H9 (cell line): ENCODE data around the gene NKX3-2. TPM values are rescaled to one million over a fixed set of nuclear protein-coding genes. Genes with fewer than 3 reads are reported as not detected.

Source experiments
- DNase-seq: peaks from one replicate; pipeline ENCODE4 v3.0.0-alpha.2; 2017
- H2AFZ ChIP-seq: one replicate; pipeline ENCODE4 v1.6.1; 2013; ENCODE audit warnings: mild to moderate bottlenecking, low read length, control low read depth, moderate library complexity
- H2AK5ac ChIP-seq: 2 replicates; pipeline ENCODE4 v1.6.1; 2013; ENCODE audit warnings: low read length, control low read depth, mixed read lengths; ENCODE audit not compliant: insufficient read length
- H2BK120ac ChIP-seq: one replicate; pipeline ENCODE4 v1.6.1; 2013; ENCODE audit warnings: low read depth, mild to moderate bottlenecking, low read length, control low read depth, inconsistent platforms; ENCODE audit not compliant: poor library complexity, severe bottlenecking
- H2BK12ac ChIP-seq: 2 replicates; pipeline ENCODE4 v1.6.1; 2013; ENCODE audit warnings: low read length, control low read depth, mixed read lengths, low read depth; ENCODE audit not compliant: insufficient read length
- H2BK15ac ChIP-seq: 2 replicates; pipeline ENCODE4 v1.6.1; 2013; ENCODE audit warnings: low read depth, low read length, control low read depth
- H2BK20ac ChIP-seq: one replicate; pipeline ENCODE4 v1.6.1; 2013; ENCODE audit warnings: low read depth, mild to moderate bottlenecking, low read length, control low read depth, inconsistent platforms; ENCODE audit not compliant: poor library complexity, severe bottlenecking
- H2BK5ac ChIP-seq: 2 replicates; pipeline ENCODE4 v1.6.1; 2013; ENCODE audit warnings: low read length, control low read depth, mixed read lengths; ENCODE audit not compliant: insufficient read length
- H3K14ac ChIP-seq: 2 replicates; pipeline ENCODE4 v1.6.1; 2013; ENCODE audit warnings: low read length, control low read depth; ENCODE audit not compliant: insufficient read depth
- H3K18ac ChIP-seq: 2 replicates; pipeline ENCODE4 v1.6.1; 2013; ENCODE audit warnings: low read depth, mild to moderate bottlenecking, mixed read lengths, low read length, control low read depth; ENCODE audit not compliant: insufficient read length
- H3K23ac ChIP-seq: 2 replicates; pipeline ENCODE4 v1.6.1; 2013; ENCODE audit warnings: low read length, control low read depth, mixed read lengths, low read depth; ENCODE audit not compliant: insufficient read length
- H3K23me2 ChIP-seq: 2 replicates; pipeline ENCODE4 v1.6.1; 2013; ENCODE audit warnings: low read depth, mild to moderate bottlenecking, mixed read lengths, low read length, control low read depth; ENCODE audit not compliant: insufficient read length, poor library complexity, severe bottlenecking
- H3K27ac ChIP-seq: 2 replicates; pipeline ENCODE4 v1.5.1; 2013; ENCODE audit warnings: low read length, control low read depth, mixed read lengths, low read depth; ENCODE audit not compliant: insufficient read length
- H3K27me3 ChIP-seq: 2 replicates; pipeline ENCODE4 v1.6.1; 2013; ENCODE audit warnings: low read length, control low read depth, inconsistent platforms; ENCODE audit not compliant: insufficient read depth
- H3K4ac ChIP-seq: 2 replicates; pipeline ENCODE4 v1.6.1; 2013; ENCODE audit warnings: low read depth, mild to moderate bottlenecking, control low read depth, inconsistent platforms, low read length, moderate library complexity
- H3K4me1 ChIP-seq: 2 replicates; pipeline ENCODE4 v1.6.1; 2013; ENCODE audit warnings: low read length, control low read depth, inconsistent platforms; ENCODE audit not compliant: insufficient read depth
- H3K4me2 ChIP-seq: 2 replicates; pipeline ENCODE4 v1.6.1; 2013; ENCODE audit warnings: low read length, control low read depth, mixed read lengths; ENCODE audit not compliant: insufficient read length, insufficient read depth
- H3K56ac ChIP-seq: 2 replicates; pipeline ENCODE4 v1.6.1; 2013; ENCODE audit warnings: low read depth, mild to moderate bottlenecking, mixed read lengths, low read length, control low read depth; ENCODE audit not compliant: insufficient read length
- H3K79me1 ChIP-seq: 2 replicates; pipeline ENCODE4 v1.6.1; 2013; ENCODE audit warnings: low read depth, mild to moderate bottlenecking, moderate library complexity, low read length, control low read depth, inconsistent platforms; ENCODE audit not compliant: insufficient read depth, poor library complexity, severe bottlenecking
- H3K79me2 ChIP-seq: 2 replicates; pipeline ENCODE4 v1.6.1; 2013; ENCODE audit warnings: low read length, control low read depth, inconsistent platforms; ENCODE audit not compliant: insufficient read depth
- H3K9ac ChIP-seq: 2 replicates; pipeline ENCODE4 v1.6.1; 2013; ENCODE audit warnings: low read length, control low read depth, mixed read lengths; ENCODE audit not compliant: insufficient read length; ENCODE audit errors: extremely low read depth
- H3K9me3 ChIP-seq: one replicate; pipeline ENCODE4 v1.6.1; 2013; ENCODE audit warnings: low read depth, low read length, inconsistent platforms; ENCODE audit not compliant: control insufficient read depth
- H3T11ph ChIP-seq: one replicate; pipeline ENCODE4 v1.6.1; 2013; ENCODE audit warnings: mild to moderate bottlenecking, low read length, control low read depth, inconsistent platforms
- H4K20me1 ChIP-seq: one replicate; pipeline ENCODE4 v1.6.1; 2013; ENCODE audit not compliant: control insufficient read depth, insufficient read length, insufficient read depth
- H4K5ac ChIP-seq: 2 replicates; pipeline ENCODE4 v1.6.1; 2013; ENCODE audit warnings: low read depth, mild to moderate bottlenecking, mixed read lengths, low read length, control low read depth; ENCODE audit not compliant: insufficient read length
- H4K8ac ChIP-seq: replicated peaks from 2 replicates; pipeline ENCODE4 v1.6.1; 2013; ENCODE audit warnings: low read length, control low read depth, mixed read lengths, low read depth; ENCODE audit not compliant: insufficient read length
- H4K91ac ChIP-seq: 2 replicates; pipeline ENCODE4 v1.6.1; 2013; ENCODE audit warnings: low read depth, mild to moderate bottlenecking, moderate library complexity, mixed read lengths, low read length, control low read depth; ENCODE audit not compliant: insufficient read length
- H3K27ac Mint-ChIP-seq, 3 experiments: 2 replicates in 2 of 3; 3 replicates in 1 of 3; pipeline ENCODE4 v1.8.0; 2020 to 2021; ENCODE audit warnings: mixed read lengths in 3 of 3, mild to moderate bottlenecking in 1 of 3, moderate library complexity in 1 of 3
- H3K27me3 Mint-ChIP-seq: 2 replicates; pipeline ENCODE4 v1.8.0; 2021; ENCODE audit warnings: low read depth, mild to moderate bottlenecking, moderate library complexity, mixed read lengths
- H3K36me3 Mint-ChIP-seq, 3 experiments: 2 replicates in 2 of 3; 3 replicates in 1 of 3; pipeline ENCODE4 v1.8.0; 2020 to 2021; ENCODE audit warnings: low read depth in 3 of 3, mixed read lengths in 3 of 3; ENCODE audit not compliant: insufficient read depth in 1 of 3
- H3K4me1 Mint-ChIP-seq, 2 experiments: 2 replicates each; pipeline ENCODE4 v1.8.0; 2020; ENCODE audit warnings: mixed read lengths in 2 of 2
- H3K4me3 Mint-ChIP-seq, 2 experiments: 2 replicates in 1 of 2; 3 replicates in 1 of 2; pipeline ENCODE4 v1.8.0; 2020 to 2021; ENCODE audit warnings: mild to moderate bottlenecking in 2 of 2, mixed read lengths in 2 of 2, moderate library complexity in 1 of 2
- H3K9me3 Mint-ChIP-seq, 2 experiments: 2 replicates in 1 of 2; 3 replicates in 1 of 2; pipeline ENCODE4 v1.8.0; 2020; ENCODE audit warnings: mild to moderate bottlenecking in 2 of 2, mixed read lengths in 2 of 2, moderate library complexity in 1 of 2
- WGBS: extraction: QIAGEN DNeasy Blood & Tissue Kit; methylation state at CpG from one replicate; pipeline ENCODE4 v1.1.7; 2013; ENCODE audit warnings: missing lambda C conversion rate, low lambda C conversion rate, mixed read lengths; ENCODE audit not compliant: insufficient read length; ENCODE audit errors: extremely low coverage; 5-methylcytosine and 5-hydroxymethylcytosine counted together
- total RNA-seq: library from RNA; stranded (reverse); gene quantifications from 2 replicates; pipeline ENCODE4 v1.2.1, GENCODE V29; 2021
- TF ChIP-seq, protein P1 (sequence below): fragments of 200-600 bp; sonication (generic); conservative IDR thresholded peaks from 3 replicates; pipeline ENCODE4 v1.8.0; 2021; ENCODE audit warnings: antibody characterized with exemption, mild to moderate bottlenecking

Gene NKX3-2
- total RNA-seq, 1 experiment from 2014 or later = 1.9 TPM

DNA sequence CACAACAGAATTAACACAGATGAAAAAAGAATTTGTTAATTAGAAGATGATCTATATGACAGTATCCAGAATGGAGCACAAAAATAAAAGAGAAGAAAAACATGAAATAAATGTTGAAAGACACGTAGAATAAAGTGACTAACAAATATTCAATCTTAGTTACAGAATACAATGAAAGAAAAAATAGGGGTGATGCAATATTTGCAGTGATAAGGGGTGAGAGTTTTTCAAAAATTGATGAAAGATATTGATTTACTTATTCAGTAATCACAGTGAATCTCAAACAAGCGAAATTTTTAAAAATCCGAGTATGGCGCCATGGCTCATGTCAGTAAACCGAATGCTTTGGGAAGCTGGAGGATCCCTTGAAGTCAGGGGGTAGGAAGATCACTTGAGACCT lies 39.9 kb downstream of the NKX3-2 start:
- no peak overlapping the region for H2BK15ac ChIP-seq
- no peak overlapping the region for H3K56ac ChIP-seq
- no peak for DNase-seq
- no peaks in the 10 kb centered on the region for H3K79me2 ChIP-seq
- no peaks in the 10 kb centered on the region for H3K23me2 ChIP-seq
- TF ChIP-seq, protein P1, sequence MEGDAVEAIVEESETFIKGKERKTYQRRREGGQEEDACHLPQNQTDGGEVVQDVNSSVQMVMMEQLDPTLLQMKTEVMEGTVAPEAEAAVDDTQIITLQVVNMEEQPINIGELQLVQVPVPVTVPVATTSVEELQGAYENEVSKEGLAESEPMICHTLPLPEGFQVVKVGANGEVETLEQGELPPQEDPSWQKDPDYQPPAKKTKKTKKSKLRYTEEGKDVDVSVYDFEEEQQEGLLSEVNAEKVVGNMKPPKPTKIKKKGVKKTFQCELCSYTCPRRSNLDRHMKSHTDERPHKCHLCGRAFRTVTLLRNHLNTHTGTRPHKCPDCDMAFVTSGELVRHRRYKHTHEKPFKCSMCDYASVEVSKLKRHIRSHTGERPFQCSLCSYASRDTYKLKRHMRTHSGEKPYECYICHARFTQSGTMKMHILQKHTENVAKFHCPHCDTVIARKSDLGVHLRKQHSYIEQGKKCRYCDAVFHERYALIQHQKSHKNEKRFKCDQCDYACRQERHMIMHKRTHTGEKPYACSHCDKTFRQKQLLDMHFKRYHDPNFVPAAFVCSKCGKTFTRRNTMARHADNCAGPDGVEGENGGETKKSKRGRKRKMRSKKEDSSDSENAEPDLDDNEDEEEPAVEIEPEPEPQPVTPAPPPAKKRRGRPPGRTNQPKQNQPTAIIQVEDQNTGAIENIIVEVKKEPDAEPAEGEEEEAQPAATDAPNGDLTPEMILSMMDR = no peak
- H2AFZ ChIP-seq = no peak overlapping the region
- no peak overlapping the region for H3K14ac ChIP-seq
- H4K91ac ChIP-seq = no peak overlapping the region
- H3K27ac Mint-ChIP-seq = no peak overlapping the region
- peaks cover 15 to 17% of the 10 kb centered on the region in 2 experiments for H3K4me1 Mint-ChIP-seq
- H4K5ac ChIP-seq = no peak overlapping the region
- no peak overlapping the region for H3K9ac ChIP-seq
- no peaks in the 10 kb centered on the region for H3K4me1 ChIP-seq
- H4K20me1 ChIP-seq = no peaks in the 10 kb centered on the region
- H3K23ac ChIP-seq = no peak overlapping the region
- no peaks in the 10 kb centered on the region for H3K27me3 ChIP-seq
- no peaks in the 10 kb centered on the region for H3K9me3 ChIP-seq
- no peak overlapping the region for H2AK5ac ChIP-seq
- H2BK12ac ChIP-seq = no peak overlapping the region
- peaks cover 0 to 9% (median 0%) of the 10 kb centered on the region in 3 experiments; a peak in 3 of 7 replicates for H3K36me3 Mint-ChIP-seq
- H3T11ph ChIP-seq = no peak overlapping the region
- no peak overlapping the region for H3K18ac ChIP-seq
- H3K4me3 Mint-ChIP-seq = no peak overlapping the region
- H3K79me1 ChIP-seq = no peaks in the 10 kb centered on the region
- peaks cover 5 to 6% of the 10 kb centered on the region in 2 experiments; a peak in 3 of 5 replicates for H3K9me3 Mint-ChIP-seq
- no peak overlapping the region for H4K8ac ChIP-seq
- WGBS = no CpG with 5 or more reads among the region's 5 CpGs
- no peak overlapping the region for H2BK20ac ChIP-seq
- H2BK120ac ChIP-seq = no peak overlapping the region
- H2BK5ac ChIP-seq = no peak overlapping the region
- no peak overlapping the region for H3K4me2 ChIP-seq
- H3K27ac ChIP-seq = no peak overlapping the region
- H3K27me3 Mint-ChIP-seq = no peaks in the 10 kb centered on the region
- no peak overlapping the region for H3K4ac ChIP-seq
